ENCODE measurements around the gene COX5B. TPM values are rescaled to one million over a fixed set of nuclear protein-coding genes. Genes with fewer than 3 reads are reported as not detected.
"Not testable (repeated sequence)": the region's sequence is repeated elsewhere in the genome, so short reads cannot be mapped to it uniquely, and the experiment has no call there.

Gene COX5B
- total and polyA plus RNA-seq, 3 donors from 2014 or later: 233 to 344 (median 317) TPM

GRCh38 chr2:97676620-97677019 lies 30.8 kb downstream of the COX5B start:
- no peak overlapping the region for H3K27ac ChIP-seq
- H3K27me3 ChIP-seq: no peaks in the 10 kb centered on the region
- no peak for DNase-seq
- TF ChIP-seq POLR2A (IDR thresholded peaks at IDR 0.05) (no peak), CTCF (IDR thresholded peaks at IDR 0.05) (no peak)
- peaks cover 4% of the 10 kb centered on the region for H3K4me1 ChIP-seq
- no peak overlapping the region for H3K4me3 ChIP-seq
- WGBS, 2 donors: 89 to 100% methylated on average over 1 of the region's 1 CpG
- intact Hi-C loops (cut with DNase I; ENCODE audit: low total_unique reads): no loop called here
- H3K9me3 ChIP-seq: no peaks in the 10 kb centered on the region
- H3K36me3 ChIP-seq (ENCODE audit: low read depth, missing control alignments): no peaks in the 10 kb centered on the region

GRCh38 chr2:97677480-97677879 lies 31.6 kb downstream of the COX5B start:
- Histone ChIP-seq H3K9me3 (no peaks in the 10 kb centered on the region), H3K36me3 (ENCODE audit: low read depth, missing control alignments) (no peaks in the 10 kb centered on the region), H3K27ac (no peak overlapping the region), H3K27me3 (no peaks in the 10 kb centered on the region), H3K4me1 (peaks cover 4% of the 10 kb centered on the region), H3K4me3 (no peak overlapping the region)
- intact Hi-C loops (cut with DNase I; ENCODE audit: low total_unique reads): no loop called here
- WGBS, 2 donors: 64 to 82% methylated on average over 2 of the region's 2 CpGs
- TF ChIP-seq POLR2A (IDR thresholded peaks at IDR 0.05) (no peak), CTCF (IDR thresholded peaks at IDR 0.05) (no peak)
- DNase-seq: no peak

- TF ChIP-seq CTCF (IDR thresholded peaks at IDR 0.05): no peak
- no peak for TF ChIP-seq POLR2A (IDR thresholded peaks at IDR 0.05)
- intact Hi-C loops (cut with DNase I; ENCODE audit: low total_unique reads): no loop called here
- peaks cover 4% of the 10 kb centered on the region for H3K4me1 ChIP-seq
- no peak overlapping the region for H3K4me3 ChIP-seq
- no peaks in the 10 kb centered on the region for H3K36me3 ChIP-seq (ENCODE audit: low read depth, missing control alignments)
- DNase-seq: no peak
- WGBS, 2 donors: 85 to 96% methylated on average over 1 of the region's 1 CpG
- H3K27me3 ChIP-seq: no peaks in the 10 kb centered on the region
- H3K9me3 ChIP-seq: no peaks in the 10 kb centered on the region
- H3K27ac ChIP-seq: no peak overlapping the region
These were observed 32.4 kb downstream of the COX5B start for GRCh38 chr2:97678298-97678697.

- H3K9me3 ChIP-seq; H3K27me3 ChIP-seq; DNase-seq; H3K4me3 ChIP-seq; H3K4me1 ChIP-seq; H3K36me3 ChIP-seq (ENCODE audit: low read depth, missing control alignments); intact Hi-C loops (cut with DNase I; ENCODE audit: low total_unique reads); H3K27ac ChIP-seq: not testable (repeated sequence)
- WGBS, 2 donors: 95 to 98% methylated on average over 2 to 3 of the region's 3 CpGs
These were observed 41.4 kb downstream of the COX5B start for GRCh38 chr2:97687235-97687634.

GRCh38 chr2:97688062-97688827 lies 42.4 kb downstream of the COX5B start:
- no peaks in the 10 kb centered on the region for H3K27me3 ChIP-seq
- no peak for TF ChIP-seq POLR2A (IDR thresholded peaks at IDR 0.05)
- no peak for TF ChIP-seq CTCF (IDR thresholded peaks at IDR 0.05)
- no peak for DNase-seq

More at GRCh38 chr2:97688062-97688827, 42.4 kb downstream of the COX5B start:
- 87 to 90% methylated on average over 9 of the region's 11 CpGs for WGBS, 2 donors
- Histone ChIP-seq H3K9me3 (no peaks in the 10 kb centered on the region), H3K4me3 (no peak overlapping the region), H3K36me3 (ENCODE audit: low read depth, missing control alignments) (no peaks in the 10 kb centered on the region), H3K27ac (no peak overlapping the region), H3K4me1 (no peaks in the 10 kb centered on the region)
- intact Hi-C loops (cut with DNase I; ENCODE audit: low total_unique reads): no loop called here

All from testis (tissue), 3 donors.